Endothelial cell of umbilical vein (primary cell): Measurements from ENCODE around the gene MBD5. TPM values are rescaled to one million over a fixed set of nuclear protein-coding genes. Genes with fewer than 3 reads are reported as not detected.

ENCODE experiments used
- BruUV-seq: library from RNA; stranded (reverse); fragments of 400-500 nt; replicated peaks from 2 replicates; lab custom pipeline; 2021; lab: Mats Ljungman, UMichigan
- CTCF ChIA-PET: fragments of 300-600, 350-600 bp; sonication (Branson Sonifier 250); formaldehyde crosslinking; loops from one replicate; lab custom pipeline; 2021; ENCODE audit warnings: antibody characterized with exemption, inconsistent platforms; lab: Charles Lee
- POLR2A ChIA-PET: fragments of 300-600, 350-600 bp; sonication (Branson Sonifier 250); formaldehyde crosslinking; loops from one replicate; lab custom pipeline; 2021; ENCODE audit warnings: antibody characterized with exemption, inconsistent platforms; lab: Charles Lee
- DNase-seq: peaks from one replicate; pipeline ENCODE4 v3.0.0-alpha.2; 2011; ENCODE audit warnings: low read depth, low spot score
- FAIRE-seq: peaks from 2 replicates; lab custom pipeline; 2011; peaks lifted over from hg19 to GRCh38; lab: Jason Lieb, UNC
- H2AFZ ChIP-seq: 2 replicates; pipeline ENCODE4 v1.6.0; 2012; ENCODE audit warnings: low read depth, low read length, control low read depth, inconsistent platforms
- H3K27ac ChIP-seq: 2 replicates; pipeline ENCODE4 v1.5.1; 2011; ENCODE audit warnings: low read depth, mild to moderate bottlenecking, control low read depth, low read length, moderate library complexity; ENCODE audit not compliant: insufficient read depth
- H3K27me3 ChIP-seq, 2 experiments: 2 replicates each; pipeline versions ENCODE4 v1.6.0 to v1.6.1; 2011; ENCODE audit warnings: low read length in 2 of 2, mixed read lengths in 1 of 2; ENCODE audit not compliant: control insufficient read depth in 2 of 2, insufficient read depth in 2 of 2
- H3K36me3 ChIP-seq, 2 experiments: 2 replicates in 1 of 2; 3 replicates in 1 of 2; pipeline ENCODE4 v1.5.1; 2011; ENCODE audit warnings: low read length in 2 of 2, mild to moderate bottlenecking in 1 of 2, moderate library complexity in 1 of 2; ENCODE audit not compliant: control insufficient read depth in 2 of 2, insufficient read depth in 2 of 2; ENCODE audit errors: extremely low read depth in 1 of 2
- H3K4me1 ChIP-seq: 3 replicates; pipeline ENCODE4 v1.5.1; 2011; ENCODE audit warnings: mild to moderate bottlenecking, low read length; ENCODE audit not compliant: control insufficient read depth, insufficient read depth; ENCODE audit errors: extremely low read depth
- H3K4me2 ChIP-seq: 2 replicates; pipeline ENCODE4 v1.6.1; 2011; ENCODE audit warnings: low read length, control low read depth, mixed read lengths; ENCODE audit not compliant: insufficient read depth
- H3K4me3 ChIP-seq, 3 experiments: fragments of 200-600 bp in 1 of 3; sonication (generic), shearing (Covaris generic) in 1 of 3; replicated peaks in 1 of 3; 2 replicates each; pipeline ENCODE4 v1.5.1; 2011 to 2016; ENCODE audit warnings: control low read depth in 3 of 3, low read length in 3 of 3, mild to moderate bottlenecking in 2 of 3, inconsistent platforms in 1 of 3, low read depth in 1 of 3, moderate library complexity in 1 of 3; ENCODE audit not compliant: insufficient read depth in 1 of 3
- H3K79me2 ChIP-seq: 2 replicates; pipeline ENCODE4 v1.6.0; 2012; ENCODE audit warnings: low read length, inconsistent platforms; ENCODE audit not compliant: control insufficient read depth, insufficient read depth
- H3K9ac ChIP-seq: replicated peaks from 2 replicates; pipeline ENCODE3; 2011; ENCODE audit warnings: low read length, control low read depth; ENCODE audit not compliant: insufficient read depth; ENCODE audit errors: extremely low read depth
- H3K9me1 ChIP-seq: replicated peaks from 3 replicates; pipeline ENCODE4 v1.6.0; 2011; ENCODE audit warnings: mild to moderate bottlenecking, low read length; ENCODE audit not compliant: control insufficient read depth, insufficient read depth; ENCODE audit errors: extremely low read depth
- H3K9me3 ChIP-seq: replicated peaks from 2 replicates; pipeline ENCODE4 v1.5.1; 2012; ENCODE audit warnings: low read length, inconsistent platforms; ENCODE audit not compliant: control insufficient read depth, insufficient read depth
- H4K20me1 ChIP-seq: replicated peaks from 2 replicates; pipeline ENCODE3; 2011; ENCODE audit warnings: mild to moderate bottlenecking, low read length; ENCODE audit not compliant: control insufficient read depth, insufficient read depth; ENCODE audit errors: extremely low read depth
- EZH2 ChIP-seq: IDR thresholded peaks from 2 replicates; pipeline ENCODE4 v1.6.1; 2012; ENCODE audit warnings: borderline replicate concordance, low read depth, mild to moderate bottlenecking, moderate library complexity, low read length, inconsistent platforms; ENCODE audit not compliant: severe bottlenecking
- FOS ChIP-seq: IDR thresholded peaks from 2 replicates; pipeline ENCODE4 v1.6.1; 2011; ENCODE audit warnings: mild to moderate bottlenecking, low read length, moderate library complexity, borderline replicate concordance; ENCODE audit not compliant: insufficient read depth
- GATA2 ChIP-seq: IDR thresholded peaks from 2 replicates; pipeline ENCODE4 v1.7.0; 2011; ENCODE audit warnings: low read depth, mild to moderate bottlenecking, moderate library complexity, mixed read lengths, low read length; ENCODE audit not compliant: insufficient read length, insufficient read depth
- JUN ChIP-seq: IDR thresholded peaks from 2 replicates; pipeline ENCODE4 v1.6.1; 2011; ENCODE audit warnings: borderline replicate concordance, low read depth; ENCODE audit not compliant: insufficient read length, insufficient read depth
- MYC ChIP-seq: IDR thresholded peaks from one replicate; pipeline ENCODE4 v1.6.1; 2011; ENCODE audit warnings: mild to moderate bottlenecking, low read depth, low read length
- POLR2A ChIP-seq: IDR thresholded peaks from 2 replicates; pipeline ENCODE4 v1.6.1; 2012; ENCODE audit warnings: low read depth, mild to moderate bottlenecking, control low read depth, low read length
- POLR2AphosphoS5 ChIP-seq: IDR thresholded peaks from 2 replicates; pipeline ENCODE4 v1.6.1; 2012; ENCODE audit warnings: low read depth, mild to moderate bottlenecking, control low read depth, low read length, moderate library complexity; ENCODE audit not compliant: insufficient read depth
- dilution Hi-C: fragments of 300-500 bp; cut with MboI; formaldehyde crosslinking; loops from one replicate; pipeline ENCODE4 v1.15.0; 2019; ENCODE audit warnings: low sequenced_read_pairs; ENCODE audit not compliant: extremely low pct_ligation_motif_present
- intact Hi-C: fragments of 100-400 bp; cut with micrococcal nuclease; formaldehyde crosslinking; loops from one replicate; pipeline ENCODE4 v1.10.0; 2022
- polyA plus RNA-seq, 4 experiments: library from polyadenylated mRNA; depleted of rRNA in 3 of 4; stranded (reverse) in 3 of 4; unstranded in 1 of 4; fragments of >200 nt; gene quantifications; 2 replicates each; pipeline versions ENCODE4 v1.2.1 to v1.2.3, GENCODE V29; 2011 to 2012; ENCODE audit warnings: missing spikeins in 1 of 4
- total RNA-seq: library from RNA; stranded (reverse); gene quantifications from 2 replicates; pipeline ENCODE4 v1.2.3, GENCODE V29; 2021
- TF ChIP-seq, protein P1 (sequence below), 2 donors: IDR thresholded peaks; 1 replicate in 1 of 2; 2 replicates in 1 of 2; pipeline ENCODE4 v1.5.1; 2011; ENCODE audit warnings: low read length in 2 of 2, mild to moderate bottlenecking in 2 of 2, moderate library complexity in 2 of 2, control low read depth in 1 of 2, inconsistent platforms in 1 of 2, low read depth in 1 of 2; ENCODE audit not compliant: insufficient read depth in 1 of 2; ENCODE audit errors: extremely low read depth in 1 of 2
- TF ChIP-seq, protein P2 (sequence below): IDR thresholded peaks from 2 replicates; pipeline ENCODE4 v1.6.1; 2011; ENCODE audit not compliant: insufficient read depth, insufficient read length

MBD5 gene
- total and polyA plus RNA-seq, 2 donors (not counting 3 experiments of a cell fraction or from before 2014, with no cell fraction given), result 11.3 to 37.0 TPM

DNA sequence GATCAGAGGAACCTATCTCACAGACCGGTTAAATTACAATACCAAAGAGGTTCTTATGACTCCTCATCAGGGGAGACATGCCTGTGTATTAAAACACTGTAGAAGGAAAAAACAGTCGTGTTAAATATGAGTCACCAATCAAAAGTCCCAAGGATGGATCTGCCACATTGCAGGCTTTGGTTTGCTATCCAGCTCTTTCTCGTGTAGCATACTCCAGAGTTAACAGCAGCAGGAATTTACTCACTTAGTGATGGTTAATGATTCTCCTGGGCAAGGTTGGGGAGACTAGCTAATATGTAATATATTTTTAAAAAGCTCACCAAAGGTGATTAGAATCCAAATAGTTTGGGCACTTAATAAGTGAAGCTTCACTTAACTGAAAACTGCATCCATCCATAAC is 109.7 kb downstream of the MBD5 start:
- dilution Hi-C loops (no loop called here), intact Hi-C loops (no loop called here)
- Histone ChIP-seq H3K9ac (no peak overlapping the region), H3K36me3 (no peaks in the 10 kb centered on the region), H3K4me3 (no peak overlapping the region), H3K79me2 (no peaks in the 10 kb centered on the region), H4K20me1 (no peaks in the 10 kb centered on the region), H3K4me2 (no peak overlapping the region), H3K27me3 (no peaks in the 10 kb centered on the region), H3K4me1 (no peaks in the 10 kb centered on the region), H3K27ac (no peak overlapping the region), H2AFZ (no peak overlapping the region), H3K9me1 (no peaks in the 10 kb centered on the region), H3K9me3 (no peaks in the 10 kb centered on the region)
- no peak for DNase-seq
- FAIRE-seq, result no peak
- TF ChIP-seq GATA2, result no peak
- TF ChIP-seq POLR2A, result no peak
- no peak for TF ChIP-seq JUN
- no peak for TF ChIP-seq FOS
- TF ChIP-seq, protein P1, sequence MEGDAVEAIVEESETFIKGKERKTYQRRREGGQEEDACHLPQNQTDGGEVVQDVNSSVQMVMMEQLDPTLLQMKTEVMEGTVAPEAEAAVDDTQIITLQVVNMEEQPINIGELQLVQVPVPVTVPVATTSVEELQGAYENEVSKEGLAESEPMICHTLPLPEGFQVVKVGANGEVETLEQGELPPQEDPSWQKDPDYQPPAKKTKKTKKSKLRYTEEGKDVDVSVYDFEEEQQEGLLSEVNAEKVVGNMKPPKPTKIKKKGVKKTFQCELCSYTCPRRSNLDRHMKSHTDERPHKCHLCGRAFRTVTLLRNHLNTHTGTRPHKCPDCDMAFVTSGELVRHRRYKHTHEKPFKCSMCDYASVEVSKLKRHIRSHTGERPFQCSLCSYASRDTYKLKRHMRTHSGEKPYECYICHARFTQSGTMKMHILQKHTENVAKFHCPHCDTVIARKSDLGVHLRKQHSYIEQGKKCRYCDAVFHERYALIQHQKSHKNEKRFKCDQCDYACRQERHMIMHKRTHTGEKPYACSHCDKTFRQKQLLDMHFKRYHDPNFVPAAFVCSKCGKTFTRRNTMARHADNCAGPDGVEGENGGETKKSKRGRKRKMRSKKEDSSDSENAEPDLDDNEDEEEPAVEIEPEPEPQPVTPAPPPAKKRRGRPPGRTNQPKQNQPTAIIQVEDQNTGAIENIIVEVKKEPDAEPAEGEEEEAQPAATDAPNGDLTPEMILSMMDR (IDR thresholded peaks at IDR 0.05; ENCODE audit: extremely low read depth in 1 of 2, insufficient read depth in 1 of 2, low read depth in 1 of 2, low read length in 2 of 2), result no peak
- TF ChIP-seq POLR2AphosphoS5, result no peak
- TF ChIP-seq EZH2, result no peak
- TF ChIP-seq, protein P2, sequence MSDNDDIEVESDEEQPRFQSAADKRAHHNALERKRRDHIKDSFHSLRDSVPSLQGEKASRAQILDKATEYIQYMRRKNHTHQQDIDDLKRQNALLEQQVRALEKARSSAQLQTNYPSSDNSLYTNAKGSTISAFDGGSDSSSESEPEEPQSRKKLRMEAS, result no peak
- no peak for TF ChIP-seq MYC
- CTCF ChIA-PET, result interaction anchor here (1.9 kb wide), 1 partner anchor 379 kb away, joined by 5 read pairs; no protein-coding TSS in a partner anchor
- POLR2A ChIA-PET, result no interaction called here
- BruUV-seq, result no TSS peak
